ENCODE data around the gene AIM2. TPM values are rescaled to one million over a fixed set of nuclear protein-coding genes. Genes with fewer than 3 reads are reported as not detected.
"Not testable (repeated sequence)": the region's sequence is repeated elsewhere in the genome, so short reads cannot be mapped to it uniquely, and the experiment has no call there.

AIM2 gene
- total RNA-seq, 1 donor from 2014 or later = 0.74 TPM

DNA sequence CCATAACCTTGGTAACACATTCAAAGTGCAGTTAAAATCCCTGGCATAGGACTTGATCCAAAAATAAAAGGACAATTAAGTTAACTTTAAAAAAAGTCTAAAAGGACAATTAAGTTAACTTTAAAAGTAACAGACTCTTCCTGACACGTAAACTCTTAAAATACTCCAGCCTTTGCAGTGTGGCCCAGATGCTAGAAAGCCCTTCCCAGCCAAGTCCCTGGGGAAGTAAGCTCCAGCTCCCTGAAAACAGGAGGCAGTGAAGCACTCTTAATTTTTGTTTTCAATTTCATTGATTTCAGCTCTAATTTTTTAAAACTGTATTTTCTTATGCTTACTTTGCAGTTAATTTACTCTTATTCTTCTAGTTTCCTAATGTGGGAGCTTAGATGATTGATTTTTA, 5.1 kb upstream of the AIM2 start:
- no peak for DNase-seq (ENCODE audit: low spot score)

DNA sequence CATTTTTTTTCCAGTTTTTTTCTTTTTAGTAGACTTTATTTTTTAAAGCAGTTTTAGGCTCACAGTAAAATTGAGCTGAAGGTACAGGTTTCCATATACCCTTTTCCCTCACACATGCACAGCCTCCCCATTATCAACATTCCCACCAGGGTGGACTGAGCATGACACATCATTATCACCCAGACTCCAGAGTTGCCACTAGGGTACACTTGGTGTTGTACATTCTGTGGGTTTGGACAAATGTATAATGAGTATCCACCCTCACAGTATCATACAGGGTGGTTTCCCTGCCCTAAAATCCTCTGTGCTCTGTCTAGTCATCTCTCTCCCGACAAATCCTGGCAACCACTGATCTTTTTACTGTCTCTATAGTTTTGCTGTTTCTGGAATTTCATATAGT, 3.0 kb upstream of the AIM2 start:
- no peak for DNase-seq (ENCODE audit: low spot score)

DNA sequence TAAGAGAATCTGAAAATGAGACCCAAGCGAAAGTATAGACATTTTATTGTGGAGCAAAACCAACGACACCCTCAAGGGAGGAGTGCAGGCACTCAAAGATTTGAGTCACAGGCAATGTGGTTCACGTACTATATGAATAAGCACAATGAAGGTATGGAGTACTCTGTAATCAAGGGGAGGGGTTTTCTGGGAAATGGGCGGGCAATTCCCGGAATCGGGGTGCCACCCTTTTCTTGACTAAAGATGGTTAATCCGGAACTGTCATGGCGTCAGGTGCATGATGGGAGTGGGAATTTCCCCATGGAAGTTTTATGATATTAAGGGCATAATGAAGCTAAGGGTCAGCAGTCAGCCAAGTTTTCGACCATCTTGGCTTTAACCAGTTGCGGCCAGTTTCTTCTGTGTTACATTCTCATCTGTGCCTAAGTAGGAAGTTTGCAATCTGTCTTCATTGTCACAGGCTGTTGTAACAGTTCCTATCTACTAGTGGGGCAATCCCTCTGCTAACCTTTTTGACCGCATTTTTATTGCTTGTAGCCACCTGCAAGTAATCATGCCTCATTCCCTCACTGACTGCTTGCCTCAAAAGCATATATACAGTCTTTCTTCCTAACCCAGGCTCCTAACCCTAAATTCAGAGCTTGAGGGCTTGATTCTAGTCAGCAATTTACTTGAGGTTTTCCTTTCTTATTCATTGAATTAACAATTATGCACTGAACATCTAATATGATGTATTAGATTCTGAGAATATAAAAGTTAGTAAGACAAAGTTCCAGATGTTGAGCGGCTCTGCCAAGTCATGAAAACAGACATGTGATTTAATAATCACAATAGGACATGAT, 775 bp upstream of the AIM2 start:
- DNase-seq (ENCODE audit: low spot score) = no peak

DNA sequence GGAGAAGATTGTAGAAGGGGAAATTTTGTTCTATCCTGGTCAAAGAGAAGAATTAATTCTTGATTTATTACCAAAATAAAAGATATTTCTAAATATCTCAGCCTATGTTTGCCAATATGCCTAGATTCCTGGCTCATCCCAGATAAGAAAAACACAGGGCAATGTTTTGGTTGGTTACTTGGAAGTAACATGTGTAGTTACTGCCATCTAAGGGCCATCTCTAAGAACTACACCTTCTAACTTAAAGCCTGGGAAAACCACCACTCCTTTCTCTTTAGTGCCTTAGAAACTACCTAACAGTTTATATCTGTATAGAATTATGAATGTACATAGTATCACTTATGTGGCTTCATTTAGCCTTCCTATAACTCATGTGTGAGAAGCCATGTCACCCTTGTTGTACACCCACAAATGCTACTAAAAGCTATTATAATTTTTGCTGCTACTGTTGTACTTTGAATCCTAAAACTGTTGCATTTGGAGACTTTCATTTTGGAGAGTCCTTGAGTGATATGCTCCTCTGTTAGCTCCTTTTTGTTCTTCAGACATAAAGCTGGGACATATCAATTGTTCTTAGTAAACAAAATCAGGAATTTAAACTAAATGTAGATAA, 4.5 kb downstream of the AIM2 start:
- DNase-seq (ENCODE audit: low spot score) = no peak

DNA sequence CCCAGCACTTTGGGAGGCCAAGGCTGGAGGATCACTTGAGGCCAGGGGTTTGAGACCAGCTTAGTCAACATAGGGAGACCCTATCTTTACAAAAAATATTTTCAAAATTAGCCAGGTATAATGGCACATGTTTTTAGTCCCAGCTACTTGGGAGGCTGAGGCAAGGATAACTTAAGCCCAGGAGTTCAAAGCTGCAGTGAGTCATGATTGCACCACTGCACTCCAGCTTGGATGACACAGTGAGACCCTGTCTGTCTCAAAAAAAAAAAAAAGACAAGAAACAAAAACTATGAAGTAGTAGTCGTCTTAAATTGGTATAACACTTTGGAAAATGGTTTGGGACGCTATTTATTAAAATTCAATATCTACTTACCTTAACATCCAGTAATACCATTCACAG, 7.7 kb downstream of the AIM2 start:
- no peak for DNase-seq (ENCODE audit: low spot score)

DNA sequence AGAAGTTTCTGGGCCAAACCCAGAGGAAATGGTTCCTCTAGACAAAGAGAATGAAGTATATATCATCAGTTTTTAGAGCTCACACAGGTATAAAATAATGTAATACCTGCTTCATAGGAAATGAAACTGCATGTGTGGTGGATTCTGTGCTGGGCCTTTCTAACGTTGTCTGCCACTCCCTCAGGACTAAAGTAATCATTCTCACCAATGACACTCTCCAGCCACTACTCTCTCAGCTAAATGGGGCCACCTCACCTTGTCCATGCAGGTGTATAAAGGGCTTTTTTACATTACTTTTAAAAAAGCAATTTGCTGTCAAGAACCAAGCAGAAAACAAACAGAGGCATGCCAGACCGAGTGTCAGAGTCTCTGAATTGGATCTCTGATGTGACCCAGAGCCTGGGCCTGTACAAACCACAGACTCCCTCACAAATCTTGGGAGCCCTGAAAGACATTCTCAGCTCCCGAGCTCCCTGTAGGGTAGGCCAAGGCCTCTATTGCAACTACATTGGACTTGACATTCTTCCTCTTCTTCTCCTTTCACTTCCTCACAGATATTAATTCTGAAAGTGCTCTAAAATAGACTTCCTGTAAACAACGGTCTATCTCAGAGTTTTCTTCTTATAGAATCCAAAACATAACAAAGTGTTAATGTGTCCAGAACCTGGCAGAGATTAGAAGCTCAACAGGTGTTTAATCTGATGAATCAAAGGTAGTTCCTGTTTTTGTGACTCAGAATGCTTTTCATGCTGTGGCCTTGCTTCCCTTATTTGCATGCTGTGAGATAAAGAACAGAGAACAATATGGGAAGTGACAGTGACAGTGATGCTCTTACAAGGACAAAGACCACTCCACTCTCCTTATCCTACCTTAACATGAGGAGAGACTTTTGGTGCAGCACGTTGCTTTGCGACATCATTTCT, 8.6 kb downstream of the AIM2 start:
- no peak for DNase-seq (ENCODE audit: low spot score)

DNA sequence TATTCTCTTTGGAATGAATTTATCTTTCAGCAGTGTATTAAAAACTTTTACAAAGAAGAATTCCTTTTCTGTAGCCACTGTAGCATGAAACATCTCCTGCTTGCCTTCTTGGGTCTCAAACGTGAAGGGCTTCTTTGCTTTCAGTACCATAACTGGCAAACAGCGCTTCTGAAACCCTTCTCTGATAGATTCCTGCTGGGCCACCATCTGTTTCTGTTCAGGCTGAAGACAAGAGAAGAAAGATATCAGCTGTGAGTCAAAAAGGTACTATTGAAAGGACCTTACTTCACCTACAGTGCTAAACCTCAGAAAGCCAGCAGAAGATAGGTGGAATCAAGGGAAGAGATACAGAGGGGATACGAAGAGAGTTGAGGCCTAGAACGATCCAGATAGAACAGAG, 10.5 kb downstream of the AIM2 start:
- no peak for DNase-seq (ENCODE audit: low spot score)

DNA sequence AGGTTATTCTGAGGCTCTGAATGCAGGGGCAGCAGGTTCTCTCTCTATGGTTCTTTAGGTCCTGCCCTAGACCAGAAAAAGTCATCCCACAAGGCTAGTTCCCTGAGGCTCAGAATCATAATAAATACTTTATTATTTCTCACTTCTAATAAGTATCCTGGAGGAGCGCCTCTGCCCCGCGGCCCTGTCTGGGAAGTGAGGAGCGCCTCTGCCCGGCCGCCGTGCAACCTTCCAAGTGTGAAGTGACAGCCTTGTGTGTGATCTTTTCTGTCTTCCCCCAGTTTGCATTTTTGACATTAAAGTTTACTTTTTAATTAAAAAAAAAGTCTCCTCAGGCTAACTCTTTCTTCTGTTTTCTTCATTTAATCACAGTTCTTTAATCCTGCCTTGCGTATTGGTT, 11.5 kb downstream of the AIM2 start:
- no peak for DNase-seq (ENCODE audit: low spot score)

DNA sequence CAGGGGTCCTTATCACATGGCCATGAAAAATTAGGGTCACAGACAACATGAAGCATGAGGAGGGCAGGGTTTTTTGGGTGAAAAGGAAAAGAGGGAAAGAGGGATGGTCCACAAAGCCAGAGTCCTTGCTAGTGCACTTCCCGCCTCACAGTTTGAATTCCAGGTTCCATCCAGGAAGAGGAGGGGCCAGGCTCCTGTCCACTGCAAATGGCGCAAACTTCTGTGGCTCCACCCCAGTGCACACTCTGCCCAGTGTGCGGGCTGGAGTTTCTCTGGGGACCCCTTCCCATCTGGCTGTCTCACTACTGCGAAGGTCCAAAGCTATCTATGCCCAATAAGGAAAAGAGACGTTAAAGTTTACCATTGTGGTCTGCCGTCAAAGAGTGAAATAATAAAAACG, 17.8 kb downstream of the AIM2 start:
- DNase-seq (ENCODE audit: low spot score) = no peak

DNA sequence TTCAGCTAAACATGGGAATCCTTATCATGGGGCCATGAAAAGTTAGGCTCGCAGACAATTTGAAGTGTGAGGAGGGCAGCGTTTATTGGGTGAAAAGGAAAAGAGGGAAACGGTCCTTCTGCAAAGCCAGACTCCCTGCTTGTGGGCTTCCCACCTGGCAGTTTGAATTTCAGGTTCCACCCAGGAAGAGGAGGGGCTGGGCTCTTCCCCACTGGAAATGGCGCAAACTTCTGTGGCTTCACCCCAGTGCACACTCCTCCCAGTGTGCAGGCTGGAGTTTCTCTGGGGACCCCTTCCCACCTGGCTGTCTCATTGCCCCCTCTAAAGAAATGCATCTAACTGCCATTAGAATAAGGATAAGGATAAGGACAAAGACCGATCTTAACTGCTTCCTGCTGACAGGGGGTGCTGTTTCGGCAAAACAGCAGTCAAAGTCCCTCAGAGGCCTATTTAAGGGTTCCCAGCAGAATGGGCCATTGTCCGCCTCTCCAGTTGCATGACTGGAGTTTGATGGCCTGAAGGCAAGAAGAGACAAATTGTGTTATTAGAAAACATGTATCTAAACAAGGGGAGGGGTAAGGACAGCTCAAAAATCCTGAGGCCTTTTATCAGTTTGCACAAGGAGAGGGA, 20.4 kb downstream of the AIM2 start:
- no peak for DNase-seq (ENCODE audit: low spot score)

DNA sequence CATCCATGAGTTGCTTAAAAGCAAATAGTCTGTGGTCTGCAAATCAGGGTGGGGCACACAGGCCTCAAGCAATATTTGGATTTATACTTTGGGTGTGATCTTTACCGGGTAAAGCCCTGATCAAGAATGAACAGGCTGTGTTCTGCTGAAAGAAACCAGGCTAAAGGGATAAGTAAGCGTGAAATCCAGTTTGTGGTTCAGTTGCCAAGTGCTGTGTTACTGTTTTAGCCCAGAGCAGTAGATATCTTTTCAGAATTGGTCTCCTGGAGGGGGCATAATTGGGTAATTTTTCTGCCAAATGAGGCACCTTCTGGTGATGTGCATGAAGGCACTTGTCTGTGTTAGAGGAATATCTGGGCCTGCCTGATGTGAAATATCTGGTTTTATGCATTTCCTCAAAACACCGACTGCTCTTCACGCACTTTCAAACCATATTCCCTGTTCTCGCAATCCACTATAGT, 21.4 kb downstream of the AIM2 start:
- DNase-seq (ENCODE audit: low spot score) = no peak

DNA sequence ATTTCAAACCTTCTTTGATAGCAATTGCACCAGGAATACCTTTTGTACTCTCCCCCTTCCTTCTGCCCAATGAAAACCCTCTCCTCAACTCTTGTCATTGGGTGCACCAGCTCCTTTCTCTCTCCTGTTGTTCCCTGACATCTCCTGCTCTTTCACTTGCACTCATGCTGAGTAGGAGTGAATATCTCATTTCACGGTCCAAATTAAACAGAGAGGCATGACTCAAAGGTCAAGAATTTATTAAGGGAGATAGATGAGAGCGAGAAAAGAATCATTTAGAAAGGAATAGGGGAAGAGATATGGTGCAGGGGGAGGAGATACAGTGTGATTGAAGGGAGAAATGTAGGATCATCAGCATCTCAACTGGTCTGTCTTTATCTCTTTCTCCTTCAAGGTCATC, 22.1 kb downstream of the AIM2 start:
- no peak for DNase-seq (ENCODE audit: low spot score)

DNA sequence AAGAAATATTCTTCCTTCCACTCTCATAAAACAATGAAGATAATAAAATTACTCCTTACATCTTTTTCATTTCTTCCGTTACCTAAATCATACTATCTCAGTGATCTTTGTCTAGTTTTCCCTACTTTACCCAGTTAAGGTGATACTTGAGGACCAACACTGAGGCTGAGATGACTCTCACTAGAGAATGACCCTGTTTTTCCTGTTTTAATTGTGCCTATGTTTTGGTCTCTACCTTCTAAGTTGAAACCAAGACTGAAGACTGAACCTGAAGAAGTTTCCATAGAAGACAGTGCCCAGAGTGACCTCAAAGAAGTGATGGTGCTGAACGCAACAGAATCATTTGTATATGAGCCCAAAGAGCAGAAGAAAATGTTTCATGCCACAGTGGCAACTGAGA, 25.1 kb downstream of the AIM2 start:
- no peak for DNase-seq (ENCODE audit: low spot score)

DNA sequence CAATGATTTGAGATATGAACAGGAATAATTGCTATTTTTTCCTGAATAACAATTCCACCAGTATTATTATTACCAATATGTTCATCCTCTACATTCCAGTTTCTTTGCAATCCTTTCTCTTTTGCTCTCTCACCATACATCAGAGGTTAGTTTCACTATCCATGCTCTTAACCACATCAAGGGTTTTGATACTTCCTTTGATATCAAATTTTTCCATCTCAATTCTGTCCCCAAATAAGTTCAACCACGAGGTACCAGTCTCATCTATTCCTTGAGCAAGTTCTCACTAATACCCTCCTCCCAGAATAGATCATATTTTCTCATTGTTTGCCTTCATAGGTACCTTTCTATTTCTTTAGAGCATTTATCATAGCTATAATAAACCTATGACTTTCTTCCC, 30.1 kb downstream of the AIM2 start:
- not testable (repeated sequence) for DNase-seq (ENCODE audit: low spot score)

DNA sequence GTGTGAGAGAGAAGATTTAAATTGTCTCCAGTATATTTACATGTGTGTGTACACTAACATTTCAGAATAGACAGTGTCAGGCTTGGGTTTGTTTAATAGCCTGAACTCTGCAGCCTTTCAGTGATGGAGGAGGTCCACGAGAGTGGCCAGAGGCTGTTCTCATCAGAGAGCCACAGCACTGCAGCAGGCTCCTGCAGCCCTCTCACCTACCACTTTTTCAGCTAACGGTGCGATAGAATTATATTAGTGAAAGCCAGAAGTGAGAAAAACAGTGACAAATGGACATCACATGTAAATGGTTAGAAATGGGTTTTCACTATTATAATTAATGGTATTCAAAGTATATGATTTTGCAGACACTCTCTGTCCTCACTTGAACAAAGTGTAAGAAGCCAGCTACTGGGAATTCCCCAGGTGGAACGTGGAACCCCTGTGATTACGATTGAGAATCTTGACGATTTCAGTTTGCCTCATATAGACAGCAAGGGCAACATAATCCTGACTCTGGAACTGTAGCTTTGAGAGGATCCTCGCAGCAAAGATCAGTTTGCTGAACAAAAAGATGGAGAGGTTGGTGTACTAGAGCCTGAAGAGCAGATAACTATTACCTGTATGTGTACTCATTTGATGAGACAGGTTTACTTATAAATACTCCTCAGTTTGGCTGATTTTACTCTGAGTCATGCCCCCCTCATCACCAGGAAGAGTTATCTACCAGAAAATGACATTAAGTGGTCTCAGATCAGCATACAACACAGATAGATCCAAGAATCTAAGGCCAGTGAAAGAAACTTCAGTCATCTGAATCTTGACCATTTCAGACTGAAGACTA, 35.5 kb downstream of the AIM2 start:
- DNase-seq (ENCODE audit: low spot score) = no peak

DNA sequence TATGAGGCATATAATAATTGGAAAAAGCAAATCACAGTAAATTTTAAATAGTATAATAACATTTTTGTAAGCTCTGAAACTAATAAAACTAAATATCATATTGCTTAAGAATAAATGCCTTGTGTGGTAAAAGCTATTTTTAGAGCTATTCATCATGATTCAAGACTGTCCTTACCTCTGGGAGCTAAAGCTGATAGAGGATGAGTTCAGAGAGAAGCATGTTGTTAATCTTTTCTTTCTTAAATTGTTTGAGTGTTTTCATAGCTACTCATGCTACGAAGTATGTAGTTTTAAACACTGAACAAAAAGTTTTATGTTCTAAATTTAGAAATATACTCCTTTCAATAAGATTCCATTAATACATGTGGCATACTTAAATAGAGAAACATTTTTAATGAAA, 36.4 kb downstream of the AIM2 start:
- no peak for DNase-seq (ENCODE audit: low spot score)

DNA sequence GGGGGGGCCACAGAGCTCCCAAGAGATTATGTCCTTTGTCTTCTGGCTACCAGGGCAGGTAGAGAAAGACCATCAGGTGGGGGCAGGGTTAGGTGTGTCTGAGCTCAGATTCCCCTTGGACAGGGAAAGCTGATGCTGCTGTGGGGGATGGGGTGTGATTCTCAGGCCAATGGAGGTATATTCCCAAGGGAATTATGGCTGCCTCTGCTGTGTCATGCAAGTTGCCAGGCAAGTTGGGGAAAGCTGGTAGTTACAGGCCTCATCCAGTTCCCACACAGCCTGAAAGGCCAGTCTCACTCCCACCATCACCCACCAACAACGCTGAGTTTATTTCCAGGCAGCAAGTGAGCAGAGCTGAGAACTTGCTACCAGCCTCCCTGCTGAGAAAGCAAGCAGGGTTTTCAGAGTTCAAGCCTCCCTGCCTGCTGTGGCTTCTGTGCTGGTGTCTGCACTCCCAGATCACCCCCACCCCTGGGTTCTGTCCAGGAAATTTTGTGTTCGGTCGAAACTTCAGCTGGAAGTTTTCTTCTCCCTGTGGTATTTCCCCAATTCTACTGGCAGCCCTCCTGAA, 45.6 kb downstream of the AIM2 start:
- no peak for DNase-seq (ENCODE audit: low spot score)

DNA sequence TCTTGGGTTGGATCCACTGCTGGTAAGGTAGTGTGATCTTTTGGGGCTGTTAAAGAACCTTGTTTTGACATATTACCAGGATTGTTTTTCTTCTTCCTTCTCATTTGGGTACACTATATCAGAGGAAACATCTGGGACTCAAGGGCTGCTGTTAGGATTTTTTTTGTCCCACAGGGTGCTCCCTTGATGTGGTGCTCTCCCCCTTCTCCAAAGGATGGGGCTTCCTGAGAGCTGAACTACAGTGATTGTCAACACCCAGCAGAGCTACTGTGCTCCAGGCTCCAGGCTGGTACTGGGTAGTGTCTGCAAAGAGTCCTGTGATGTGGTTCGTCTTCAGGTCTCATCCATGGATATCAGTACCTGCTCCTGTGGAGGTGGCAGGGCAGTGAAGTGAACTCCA, 46.3 kb downstream of the AIM2 start:
- no peak for DNase-seq (ENCODE audit: low spot score)

DNA sequence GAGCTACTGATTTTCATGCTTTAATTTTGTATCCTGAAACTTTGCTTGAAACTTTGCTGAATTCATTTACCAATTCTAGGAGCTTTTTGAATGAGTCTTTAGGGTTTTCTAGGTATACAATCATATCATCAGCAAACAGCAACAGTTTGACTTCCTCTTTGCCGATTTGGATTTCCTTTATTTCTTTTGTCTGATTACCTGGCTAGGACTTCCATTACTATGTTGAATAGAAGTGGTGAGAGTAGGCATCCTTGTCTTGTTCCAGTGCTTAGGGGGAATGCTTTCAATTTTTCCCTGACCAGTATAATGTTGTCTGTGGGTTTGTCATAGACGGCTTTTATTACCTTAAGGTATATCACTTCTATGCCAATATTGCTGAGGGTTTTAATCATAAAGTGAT, 49.7 kb downstream of the AIM2 start:
- DNase-seq (ENCODE audit: low spot score) = not testable (repeated sequence)

DNA sequence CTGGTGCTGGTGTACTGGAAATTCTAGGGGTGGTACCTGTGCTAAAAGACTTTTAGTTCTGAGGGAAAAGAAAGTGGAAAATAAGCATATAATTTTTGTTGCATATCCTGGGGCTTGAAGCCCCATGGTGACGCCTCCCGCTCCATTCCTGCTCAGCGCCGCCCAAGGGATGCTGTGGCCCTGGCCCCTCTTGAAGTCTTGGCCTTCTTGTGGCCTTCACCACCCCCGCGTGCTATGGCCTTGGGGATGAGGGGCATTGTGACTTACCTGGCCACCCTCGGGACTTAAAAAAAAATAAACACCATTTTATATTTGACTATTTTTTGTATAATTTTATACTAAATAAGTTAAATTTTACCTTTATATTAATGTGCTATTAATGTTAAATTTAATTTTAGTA, 51.5 kb downstream of the AIM2 start:
- no peak for DNase-seq (ENCODE audit: low spot score)
